Upper lobe of right lung (tissue), 1 donor: ENCODE data around the gene DENND4B. TPM values are rescaled to one million over a fixed set of nuclear protein-coding genes. Genes with fewer than 3 reads are reported as not detected.

Experiments
- ATAC-seq: fragments of 200-7000 bp; cut with Tn5 transposase; one replicate; pipeline ENCODE4 v1.9.1; 2020; ENCODE audit warnings: mild to moderate bottlenecking, moderate library complexity
- DNase-seq: peaks from one replicate; pipeline ENCODE4 v3.0.0-alpha.2; 2020
- H3K27ac ChIP-seq: fragments of 200-600 bp; one replicate; pipeline ENCODE4 v1.8.0; 2022
- H3K27me3 ChIP-seq: fragments of 200-600 bp; one replicate; pipeline ENCODE4 v1.8.0; 2022; ENCODE audit warnings: mild to moderate bottlenecking
- H3K36me3 ChIP-seq: fragments of 200-600 bp; one replicate; pipeline ENCODE4 v1.8.0; 2022
- H3K4me1 ChIP-seq: fragments of 200-600 bp; one replicate; pipeline ENCODE4 v1.8.0; 2022
- H3K4me3 ChIP-seq: fragments of 200-600 bp; one replicate; pipeline ENCODE4 v1.8.0; 2022; ENCODE audit warnings: mild to moderate bottlenecking
- H3K9me3 ChIP-seq: fragments of 200-600 bp; one replicate; pipeline ENCODE4 v1.8.0; 2022
- CTCF ChIP-seq: fragments of 200-600 bp; IDR thresholded peaks from one replicate; pipeline ENCODE4 v1.8.0; 2022; ENCODE audit warnings: antibody characterized with exemption
- intact Hi-C: fragments of 100-400 bp; cut with DNase I; formaldehyde crosslinking; loops from one replicate; pipeline ENCODE4 v1.11.0; 2022
- total RNA-seq: library from RNA; stranded (reverse); fragmentation: NEBNext Ultra II Directional; extraction: Animal tissue kit (Norgen Biotek cat#: 25700); gene quantifications from one replicate; pipeline ENCODE4 v1.2.1, GENCODE V29; 2021
- donor health status: DM: no; HTN: yes; CAD: no; lungs with severe emphysema.

Gene DENND4B
- total RNA-seq, 1 donor from 2014 or later: 83.7 TPM

- Histone ChIP-seq H3K27ac (peak overlapping the region; percentile 95), H3K4me3 (peak overlapping the region; percentile 100), H3K9me3 (no peaks in the 10 kb centered on the region), H3K4me1 (peaks cover 17% of the 10 kb centered on the region), H3K27me3 (no peaks in the 10 kb centered on the region), H3K36me3 (peaks cover 53% of the 10 kb centered on the region)
- ATAC-seq (no peak), DNase-seq (no peak)
- no peak for TF ChIP-seq CTCF
- intact Hi-C loops: no loop called here
These were observed 31.9 kb upstream of the DENND4B start for GRCh38 chr1:153978274-153978909.

- peaks cover 17% of the 10 kb centered on the region for H3K4me1 ChIP-seq
- ATAC-seq (peak; percentile 97), DNase-seq (peak; percentile 95)
- H3K36me3 ChIP-seq: peaks cover 47% of the 10 kb centered on the region
- intact Hi-C loops: no loop called here
- peak within 1 kb of the TSS; percentile 95 for H3K27ac ChIP-seq
- TF ChIP-seq CTCF: no peak
- peak within 1 kb of the TSS; percentile 100 for H3K4me3 ChIP-seq
- no peaks in the 10 kb centered on the region for H3K27me3 ChIP-seq
- no peaks in the 10 kb centered on the region for H3K9me3 ChIP-seq
These were observed 31.0 kb upstream of the DENND4B start, which contains the start of gene JTB for GRCh38 chr1:153977250-153978240. TSS of gene JTB (minus strand) at chr1:153977674. CDS start at chr1:153977252, 422 bp downstream.

DNA sequence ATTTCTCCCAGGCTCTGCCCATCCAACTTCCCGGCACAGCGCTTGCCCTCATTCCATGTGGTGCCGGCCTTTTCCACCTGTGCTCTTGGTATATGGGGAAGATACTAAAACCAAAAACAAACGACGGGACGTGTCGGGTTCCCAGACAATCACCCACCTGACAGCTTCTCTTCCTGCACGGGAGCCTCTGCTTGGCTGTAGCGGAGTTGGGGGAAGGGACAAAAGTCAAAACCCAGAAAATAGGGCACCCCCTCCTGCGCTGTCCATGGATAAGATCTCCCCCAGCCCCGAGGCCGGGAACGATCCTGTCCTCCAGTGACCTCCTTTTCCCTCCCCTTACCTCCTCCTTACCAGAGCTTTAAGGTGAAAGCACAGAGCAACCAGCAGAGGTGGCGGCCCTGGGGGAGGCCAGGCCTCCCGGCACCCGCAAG, 30.3 kb upstream of the DENND4B start:
- peak overlapping the region; percentile 95 for H3K27ac ChIP-seq
- H3K4me3 ChIP-seq: peak overlapping the region; percentile 100
- H3K9me3 ChIP-seq: no peaks in the 10 kb centered on the region
- peaks cover 17% of the 10 kb centered on the region for H3K4me1 ChIP-seq
- intact Hi-C loops: no loop called here
- DNase-seq (no peak), ATAC-seq (no peak)
- peaks cover 45% of the 10 kb centered on the region for H3K36me3 ChIP-seq
- H3K27me3 ChIP-seq: no peaks in the 10 kb centered on the region
- TF ChIP-seq CTCF: no peak

DNA sequence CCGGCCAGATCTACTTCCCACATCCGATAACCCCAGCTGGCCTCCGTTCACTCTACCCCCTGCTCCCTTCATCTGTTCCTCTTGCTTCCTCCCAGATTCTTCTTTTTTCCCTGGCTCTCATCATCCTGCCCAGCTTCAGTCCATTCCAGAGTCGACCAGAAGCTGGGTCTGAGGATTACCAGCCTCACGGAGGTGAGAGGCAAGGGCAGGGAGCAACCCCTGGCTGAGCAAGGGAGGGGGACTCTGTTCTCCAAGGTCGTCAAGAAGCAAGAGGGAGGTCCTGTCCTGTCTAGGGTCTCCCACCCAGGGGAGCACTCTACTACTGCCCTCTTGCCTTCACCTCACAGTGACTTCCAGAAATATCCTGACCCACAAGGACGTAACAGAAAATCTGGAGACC, 27.0 kb upstream of the DENND4B start:
- DNase-seq (no peak), ATAC-seq (no peak)
- TF ChIP-seq CTCF: no peak

DNA sequence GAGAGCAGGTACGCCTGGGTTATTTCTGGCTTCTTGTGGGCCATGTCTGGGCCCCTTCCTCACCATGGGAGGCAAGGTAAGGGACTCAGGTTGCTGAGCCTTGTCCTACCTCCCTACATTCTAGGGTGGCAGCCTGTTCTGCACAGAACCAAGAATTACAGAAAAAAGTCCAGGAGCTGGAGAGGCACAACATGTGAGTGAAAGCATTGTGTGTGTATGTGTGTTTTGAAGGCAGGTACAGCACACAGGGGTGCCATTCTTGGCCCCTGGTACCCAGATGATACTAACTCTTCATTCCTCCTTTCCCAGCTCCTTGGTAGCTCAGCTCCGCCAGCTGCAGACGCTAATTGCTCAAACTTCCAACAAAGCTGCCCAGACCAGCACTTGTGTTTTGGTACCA, 26.6 kb upstream of the DENND4B start:
- intact Hi-C loops: no loop called here
- TF ChIP-seq CTCF: no peak
- ATAC-seq (no peak), DNase-seq (no peak)
- Histone ChIP-seq H3K4me3 (no peak overlapping the region), H3K36me3 (peaks cover 34% of the 10 kb centered on the region), H3K9me3 (no peaks in the 10 kb centered on the region), H3K27ac (no peak overlapping the region), H3K4me1 (peaks cover 20% of the 10 kb centered on the region), H3K27me3 (no peaks in the 10 kb centered on the region)

More for the DNA sequence above, 27.0 kb upstream of the DENND4B start:
- intact Hi-C loops: no loop called here
- H3K4me1 ChIP-seq: peaks cover 22% of the 10 kb centered on the region
- peaks cover 34% of the 10 kb centered on the region for H3K36me3 ChIP-seq
- H3K9me3 ChIP-seq: no peaks in the 10 kb centered on the region
- no peak overlapping the region for H3K27ac ChIP-seq
- no peak overlapping the region for H3K4me3 ChIP-seq
- no peaks in the 10 kb centered on the region for H3K27me3 ChIP-seq
